ENCODE measurements around the gene IFI6.

DNA sequence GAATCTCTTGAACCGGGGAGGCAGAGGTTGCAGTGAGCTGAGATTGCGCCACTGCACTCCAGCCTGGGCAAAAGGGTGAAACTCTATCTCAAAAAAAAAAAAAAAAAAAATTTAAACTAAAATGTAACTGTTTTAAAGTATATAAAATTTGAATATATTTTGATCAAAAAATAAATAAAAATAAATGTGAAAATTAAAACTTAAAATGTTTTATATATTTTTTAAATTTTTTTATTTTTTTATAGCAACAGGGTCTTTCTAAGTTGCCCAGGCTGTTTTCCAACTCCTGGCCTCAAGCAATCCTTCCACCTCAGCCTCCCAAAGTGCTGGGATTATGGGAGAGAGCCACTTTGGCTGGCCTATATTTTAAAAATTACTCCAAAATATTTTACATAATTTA, 38.6 kb upstream of the IFI6 start:
- TF ChIP-seq, protein P1, sequence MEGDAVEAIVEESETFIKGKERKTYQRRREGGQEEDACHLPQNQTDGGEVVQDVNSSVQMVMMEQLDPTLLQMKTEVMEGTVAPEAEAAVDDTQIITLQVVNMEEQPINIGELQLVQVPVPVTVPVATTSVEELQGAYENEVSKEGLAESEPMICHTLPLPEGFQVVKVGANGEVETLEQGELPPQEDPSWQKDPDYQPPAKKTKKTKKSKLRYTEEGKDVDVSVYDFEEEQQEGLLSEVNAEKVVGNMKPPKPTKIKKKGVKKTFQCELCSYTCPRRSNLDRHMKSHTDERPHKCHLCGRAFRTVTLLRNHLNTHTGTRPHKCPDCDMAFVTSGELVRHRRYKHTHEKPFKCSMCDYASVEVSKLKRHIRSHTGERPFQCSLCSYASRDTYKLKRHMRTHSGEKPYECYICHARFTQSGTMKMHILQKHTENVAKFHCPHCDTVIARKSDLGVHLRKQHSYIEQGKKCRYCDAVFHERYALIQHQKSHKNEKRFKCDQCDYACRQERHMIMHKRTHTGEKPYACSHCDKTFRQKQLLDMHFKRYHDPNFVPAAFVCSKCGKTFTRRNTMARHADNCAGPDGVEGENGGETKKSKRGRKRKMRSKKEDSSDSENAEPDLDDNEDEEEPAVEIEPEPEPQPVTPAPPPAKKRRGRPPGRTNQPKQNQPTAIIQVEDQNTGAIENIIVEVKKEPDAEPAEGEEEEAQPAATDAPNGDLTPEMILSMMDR (IDR thresholded peaks at IDR 0.05): no peak
- TF ChIP-seq POLR2A (IDR thresholded peaks at IDR 0.05): no peak

Data from right lobe of liver (tissue), 4 donors.